K562 (cell line): ENCODE data around the gene SLC6A13. TPM values are rescaled to one million over a fixed set of nuclear protein-coding genes. Genes with fewer than 3 reads are reported as not detected.

ENCODE experiments used
- ATAC-seq: fragments of 200-7000 bp; cut with Tn5 transposase; 3 replicates; pipeline ENCODE4 v1.9.1; 2020; ENCODE audit warnings: moderate library complexity
- BruUV-seq: library from RNA; stranded (reverse); fragments of 400-500 nt; replicated peaks from 2 replicates; lab custom pipeline; 2021; lab: Mats Ljungman, UMichigan
- CTCF ChIA-PET: fragments of 300-600 bp; formaldehyde crosslinking; extraction: SDS; loops from one replicate; lab custom pipeline; 2021; ENCODE audit warnings: low intra/inter-chr PET ratio; lab: Yijun Ruan, JAX
- POLR2A ChIA-PET: fragments of 300-600, 350-650 bp; sonication (Branson Sonifier 250); formaldehyde crosslinking; extraction: SDS; loops from one replicate; lab custom pipeline; 2021; ENCODE audit warnings: antibody characterized with exemption, inconsistent platforms; lab: Yijun Ruan, JAX
- DNase-seq, 4 experiments: peaks; one replicate each; pipeline versions ENCODE4 v3.0.0 to v3.0.0-alpha.2; 2011 to 2018; ENCODE audit warnings: low spot score in 3 of 4, mixed read lengths in 3 of 4; ENCODE audit errors: extremely low read depth in 1 of 4
- FAIRE-seq: peaks from 2 replicates; lab custom pipeline; 2011; peaks lifted over from hg19 to GRCh38; lab: Jason Lieb, UNC
- H2AFZ ChIP-seq: 2 replicates; pipeline ENCODE4 v1.6.0; 2011; ENCODE audit warnings: low read depth, low read length, control low read depth, inconsistent platforms
- H3K27ac ChIP-seq: fragments of 200-600 bp; 3 replicates; pipeline ENCODE4 v1.8.0; 2011; ENCODE audit warnings: low read depth, mild to moderate bottlenecking, control low read depth, inconsistent platforms, low read length, moderate library complexity, mixed read lengths; ENCODE audit errors: extremely low read depth
- H3K27me3 ChIP-seq, 2 experiments: fragments of 300-600 bp in 1 of 2; 2 replicates in 1 of 2; 3 replicates in 1 of 2; pipeline versions ENCODE4 v1.6.0 to v1.8.0; 2011; ENCODE audit warnings: inconsistent platforms in 2 of 2, low read length in 2 of 2, mild to moderate bottlenecking in 1 of 2, mixed read lengths in 1 of 2, moderate library complexity in 1 of 2; ENCODE audit not compliant: control insufficient read depth in 2 of 2, insufficient read depth in 2 of 2
- H3K36me3 ChIP-seq: fragments of 300-600 bp; 3 replicates; pipeline ENCODE4 v1.8.0; 2011; ENCODE audit warnings: mild to moderate bottlenecking, low read length, inconsistent platforms; ENCODE audit not compliant: control insufficient read depth, insufficient read depth
- H3K4me1 ChIP-seq, 2 experiments: fragments of 200-600 bp in 1 of 2; replicated peaks in 1 of 2; 2 replicates in 1 of 2; 3 replicates in 1 of 2; pipeline versions ENCODE4 v1.5.1 to v1.8.0; 2011; ENCODE audit warnings: inconsistent platforms in 2 of 2, low read length in 2 of 2, mild to moderate bottlenecking in 1 of 2, mixed read lengths in 1 of 2, moderate library complexity in 1 of 2; ENCODE audit not compliant: control insufficient read depth in 2 of 2, insufficient read depth in 2 of 2
- H3K4me2 ChIP-seq: 2 replicates; pipeline ENCODE4 v1.6.1; 2011; ENCODE audit warnings: low read length, control low read depth, inconsistent platforms, mixed read lengths; ENCODE audit not compliant: insufficient read depth
- H3K4me3 ChIP-seq: fragments of 200-600 bp; sonication (generic), shearing (Covaris generic); 2 replicates; pipeline ENCODE4 v1.5.1; 2016; ENCODE audit warnings: control low read depth, inconsistent platforms
- H3K79me2 ChIP-seq: fragments of 200-600 bp; 3 replicates; pipeline ENCODE4 v1.8.0; 2011; ENCODE audit warnings: low read length, inconsistent platforms; ENCODE audit not compliant: control insufficient read depth, insufficient read depth
- H3K9ac ChIP-seq, 2 experiments: 2 replicates each; pipeline versions ENCODE4 v1.6.0 to v1.6.1; 2011; ENCODE audit warnings: low read depth in 2 of 2, low read length in 2 of 2, control low read depth in 1 of 2, inconsistent platforms in 1 of 2, mild to moderate bottlenecking in 1 of 2, mixed read lengths in 1 of 2; ENCODE audit not compliant: insufficient read depth in 1 of 2
- H3K9me1 ChIP-seq: one replicate; pipeline ENCODE4 v1.6.0; 2011; ENCODE audit warnings: inconsistent platforms, mild to moderate bottlenecking, low read length, moderate library complexity; ENCODE audit not compliant: control insufficient read depth, insufficient read depth
- H3K9me3 ChIP-seq: replicated peaks from 2 replicates; pipeline ENCODE4 v1.5.1; 2011; ENCODE audit warnings: low read depth, low read length, inconsistent platforms; ENCODE audit not compliant: control insufficient read depth, insufficient read depth
- H4K20me1 ChIP-seq: replicated peaks from 2 replicates; pipeline ENCODE4 v1.6.1; 2011; ENCODE audit warnings: low read length, inconsistent platforms, mixed read lengths; ENCODE audit not compliant: control insufficient read depth, insufficient read depth
- BRF1 ChIP-seq: IDR thresholded peaks from 3 replicates; pipeline ENCODE4 v1.6.1; 2011; ENCODE audit warnings: borderline replicate concordance, mild to moderate bottlenecking; ENCODE audit not compliant: insufficient read length; ENCODE audit errors: extremely low read depth
- DPF2 ChIP-seq: fragments of 450-650 bp; IDR thresholded peaks from 2 replicates; pipeline ENCODE4 v1.6.1; 2016
- MYBL2 ChIP-seq, 2 experiments: fragments of 450-650 bp in 1 of 2; sonication (generic) in 1 of 2; formaldehyde crosslinking in 1 of 2; IDR thresholded peaks; 2 replicates each; pipeline versions ENCODE4 v1.6.1 to v1.8.1; 2017 to 2022; ENCODE audit warnings: borderline replicate concordance in 1 of 2, inconsistent platforms in 1 of 2, low read depth in 1 of 2, mild to moderate bottlenecking in 1 of 2, missing genetic modification reagents in 1 of 2, moderate library complexity in 1 of 2
- NFRKB ChIP-seq: fragments of 450-650 bp; IDR thresholded peaks from 2 replicates; pipeline ENCODE4 v1.6.1; 2016; ENCODE audit warnings: low read depth
- PHB2 ChIP-seq: fragments of 450-650 bp; IDR thresholded peaks from 2 replicates; pipeline ENCODE4 v1.6.1; 2017; ENCODE audit warnings: low read depth
- POLR2A ChIP-seq: fragments of 450-650 bp; conservative IDR thresholded peaks from 2 replicates; pipeline ENCODE4 v1.6.1; 2016
- TRIM28 ChIP-seq: fragments of 450-650 bp; IDR thresholded peaks from 2 replicates; pipeline ENCODE4 v1.6.1; 2017
- ZBED1 ChIP-seq: IDR thresholded peaks from 2 replicates; pipeline ENCODE4 v1.6.1; 2014
- ZNF436 ChIP-seq: fragments of 250-450, 450-650 bp; sonication (Bioruptor Pico); formaldehyde crosslinking; IDR thresholded peaks from 2 replicates; pipeline ENCODE4 v1.7.0; 2020; ENCODE audit warnings: mild to moderate bottlenecking
- WGBS: fragments of 100-300 bp; shearing (Covaris generic); methylation state at CpG from one replicate; pipeline ENCODE4 v1.1.6; 2016; ENCODE audit warnings: low coverage, mixed read lengths; ENCODE audit not compliant: insufficient coverage; ENCODE audit errors: missing lambda C conversion rate; 5-methylcytosine and 5-hydroxymethylcytosine counted together
- in situ Hi-C: fragments of 300-500 bp; cut with MboI; formaldehyde crosslinking; loops from 4 replicates; pipeline ENCODE4 v1.15.0; 2018; ENCODE audit warnings: inconsistent platforms, mixed read lengths
- intact Hi-C: fragments of 100-400 bp; cut with micrococcal nuclease; formaldehyde crosslinking; loops from 2 replicates; pipeline ENCODE4 v1.14.2; 2022
- polyA plus RNA-seq, 8 experiments: library from polyadenylated mRNA; depleted of rRNA in 4 of 8; stranded (reverse) in 5 of 8; unstranded in 3 of 8; fragments of >200 nt; fragmentation: Nextera tagmentation in 2 of 8; fragmentation: Illumina TruSeq in 1 of 8; extraction: Ambion mirVana in 2 of 8; extraction: Trizol in 1 of 8; gene quantifications; 2 replicates each; pipeline versions ENCODE4 v1.2.1 to v1.2.3, GENCODE V29; 2011 to 2014; ENCODE audit warnings: inconsistent platforms in 1 of 8, missing spikeins in 1 of 8
- total RNA-seq, 7 experiments: library from RNA; depleted of rRNA in 6 of 7; stranded (reverse); fragments of >200 nt in 6 of 7; fragmentation: Illumina TruSeq in 2 of 7; extraction: Trizol in 2 of 7; gene quantifications; 2 replicates each; pipeline versions ENCODE4 v1.2.1 to v1.2.3, GENCODE V29; 2011 to 2021; ENCODE audit warnings: low replicate concordance in 1 of 7
- TF ChIP-seq, protein P1 (sequence below): IDR thresholded peaks from 2 replicates; pipeline ENCODE4 v1.6.1; 2011; ENCODE audit warnings: borderline replicate concordance, low read depth, mild to moderate bottlenecking, moderate library complexity, low read length; ENCODE audit not compliant: insufficient read depth, poor library complexity, severe bottlenecking
- TF ChIP-seq, protein P2 (sequence below): fragments of 150-350 bp; conservative IDR thresholded peaks from 2 replicates; pipeline ENCODE4 v1.6.1; 2014; ENCODE audit warnings: low read length
- TF ChIP-seq, protein P3 (sequence below): fragments of 450-650 bp; IDR thresholded peaks from 2 replicates; pipeline ENCODE4 v1.6.1; 2016; ENCODE audit warnings: antibody characterized with exemption
- TF ChIP-seq, protein P4 (sequence below): sonication (generic); formaldehyde crosslinking; IDR thresholded peaks from 2 replicates; pipeline ENCODE4 v1.8.0; 2022; ENCODE audit warnings: missing genetic modification reagents, mild to moderate bottlenecking, borderline replicate concordance

The SLC6A13 gene
- total and polyA plus RNA-seq, 9 of the 15 experiments (the other 6 are each of a cell fraction or from before 2014, with no cell fraction given): 0.06 to 0.33 (median 0.22) TPM; not detected in 4

DNA sequence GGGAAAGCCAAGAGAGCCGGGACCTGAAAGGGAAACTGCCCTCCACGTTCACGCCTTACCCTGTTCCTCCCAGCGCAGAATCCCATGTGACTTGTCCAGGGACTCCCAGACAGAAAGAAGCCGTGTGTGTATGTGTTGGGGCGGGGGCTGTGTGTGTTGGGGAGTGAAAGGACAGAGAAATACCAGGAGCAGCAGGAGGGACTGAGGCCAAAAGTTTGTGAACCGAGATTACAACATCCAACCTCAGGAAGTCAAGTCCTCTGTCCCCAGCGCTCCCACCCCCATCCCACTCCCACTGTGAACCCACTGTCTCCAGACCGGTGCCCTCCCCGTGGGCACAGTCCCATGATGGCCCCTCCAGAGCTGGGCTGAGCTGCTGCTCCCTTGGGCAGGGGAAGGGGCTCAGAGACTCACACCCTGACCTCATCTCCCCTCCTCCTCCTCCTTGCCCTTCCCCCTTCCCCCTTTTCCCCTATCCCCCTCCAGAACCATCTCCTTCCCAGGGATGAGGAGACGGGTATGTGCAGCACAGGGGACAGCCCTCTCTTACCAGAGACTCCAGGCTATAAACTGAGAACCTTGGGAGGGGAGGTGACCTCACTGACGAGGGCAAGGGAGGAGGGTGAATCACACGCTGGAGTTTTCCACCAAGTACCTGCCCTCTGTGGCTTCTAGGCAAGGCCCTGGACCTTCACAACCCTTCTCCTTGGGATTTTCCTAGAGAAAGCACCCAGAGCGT lies 48.5 kb downstream of the SLC6A13 start, which contains the start of gene SLC6A12 (continued):
- TF ChIP-seq, protein P1, sequence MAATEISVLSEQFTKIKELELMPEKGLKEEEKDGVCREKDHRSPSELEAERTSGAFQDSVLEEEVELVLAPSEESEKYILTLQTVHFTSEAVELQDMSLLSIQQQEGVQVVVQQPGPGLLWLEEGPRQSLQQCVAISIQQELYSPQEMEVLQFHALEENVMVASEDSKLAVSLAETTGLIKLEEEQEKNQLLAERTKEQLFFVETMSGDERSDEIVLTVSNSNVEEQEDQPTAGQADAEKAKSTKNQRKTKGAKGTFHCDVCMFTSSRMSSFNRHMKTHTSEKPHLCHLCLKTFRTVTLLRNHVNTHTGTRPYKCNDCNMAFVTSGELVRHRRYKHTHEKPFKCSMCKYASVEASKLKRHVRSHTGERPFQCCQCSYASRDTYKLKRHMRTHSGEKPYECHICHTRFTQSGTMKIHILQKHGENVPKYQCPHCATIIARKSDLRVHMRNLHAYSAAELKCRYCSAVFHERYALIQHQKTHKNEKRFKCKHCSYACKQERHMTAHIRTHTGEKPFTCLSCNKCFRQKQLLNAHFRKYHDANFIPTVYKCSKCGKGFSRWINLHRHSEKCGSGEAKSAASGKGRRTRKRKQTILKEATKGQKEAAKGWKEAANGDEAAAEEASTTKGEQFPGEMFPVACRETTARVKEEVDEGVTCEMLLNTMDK: no peak
- TF ChIP-seq BRF1: no peak
- TF ChIP-seq NFRKB: no peak
- TF ChIP-seq, all 486 proteins: peak for 0

DNA sequence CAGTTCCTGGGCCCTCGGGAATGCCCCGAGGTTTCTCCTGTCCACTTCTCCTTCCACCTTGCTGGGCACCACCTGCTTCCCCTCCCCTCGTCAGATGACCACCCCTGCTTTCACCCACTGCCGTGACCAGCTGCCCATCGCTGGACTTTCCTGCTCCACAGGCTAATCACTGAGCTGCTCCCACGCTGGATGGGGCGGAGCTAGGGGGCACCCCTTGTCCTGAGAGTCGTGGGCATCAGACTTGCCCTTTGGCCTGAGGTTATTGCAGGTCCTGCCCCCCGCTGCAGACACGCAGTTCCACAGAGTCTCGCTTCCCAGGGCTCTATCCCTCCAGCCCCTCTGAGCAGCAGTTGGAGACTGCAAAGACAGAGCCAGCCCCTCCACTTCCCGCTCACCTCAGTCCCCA lies 49.1 kb downstream of the SLC6A13 start:
- Histone ChIP-seq H3K27me3 (peaks cover 26 to 67% of the 10 kb centered on the region in 2 experiments), H3K9me3 (no peaks in the 10 kb centered on the region), H3K4me3 (no peak overlapping the region), H3K79me2 (no peaks in the 10 kb centered on the region), H3K9me1 (no peaks in the 10 kb centered on the region), H3K4me1 (no peaks in the 10 kb centered on the region; a peak in 1 of 5 replicates), H3K9ac (no peak overlapping the region), H4K20me1 (no peaks in the 10 kb centered on the region), H3K4me2 (no peak overlapping the region), H3K36me3 (no peaks in the 10 kb centered on the region), H3K27ac (no peak overlapping the region), H2AFZ (no peak overlapping the region)
- ATAC-seq (no peak), DNase-seq (no peak), FAIRE-seq (no peak)
- no TSS peak for BruUV-seq
- CTCF ChIA-PET: no interaction called here
- intact Hi-C loops (no loop called here), in situ Hi-C loops (no loop called here)
- POLR2A ChIA-PET: no interaction called here
- WGBS: 3% methylated on average over 9 of the region's 12 CpGs
- TF ChIP-seq, protein P2, sequence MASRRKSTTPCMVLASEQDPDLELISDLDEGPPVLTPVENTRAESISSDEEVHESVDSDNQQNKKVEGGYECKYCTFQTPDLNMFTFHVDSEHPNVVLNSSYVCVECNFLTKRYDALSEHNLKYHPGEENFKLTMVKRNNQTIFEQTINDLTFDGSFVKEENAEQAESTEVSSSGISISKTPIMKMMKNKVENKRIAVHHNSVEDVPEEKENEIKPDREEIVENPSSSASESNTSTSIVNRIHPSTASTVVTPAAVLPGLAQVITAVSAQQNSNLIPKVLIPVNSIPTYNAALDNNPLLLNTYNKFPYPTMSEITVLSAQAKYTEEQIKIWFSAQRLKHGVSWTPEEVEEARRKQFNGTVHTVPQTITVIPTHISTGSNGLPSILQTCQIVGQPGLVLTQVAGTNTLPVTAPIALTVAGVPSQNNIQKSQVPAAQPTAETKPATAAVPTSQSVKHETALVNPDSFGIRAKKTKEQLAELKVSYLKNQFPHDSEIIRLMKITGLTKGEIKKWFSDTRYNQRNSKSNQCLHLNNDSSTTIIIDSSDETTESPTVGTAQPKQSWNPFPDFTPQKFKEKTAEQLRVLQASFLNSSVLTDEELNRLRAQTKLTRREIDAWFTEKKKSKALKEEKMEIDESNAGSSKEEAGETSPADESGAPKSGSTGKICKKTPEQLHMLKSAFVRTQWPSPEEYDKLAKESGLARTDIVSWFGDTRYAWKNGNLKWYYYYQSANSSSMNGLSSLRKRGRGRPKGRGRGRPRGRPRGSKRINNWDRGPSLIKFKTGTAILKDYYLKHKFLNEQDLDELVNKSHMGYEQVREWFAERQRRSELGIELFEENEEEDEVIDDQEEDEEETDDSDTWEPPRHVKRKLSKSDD: no peak
- TF ChIP-seq DPF2: no peak
- TF ChIP-seq, protein P3, sequence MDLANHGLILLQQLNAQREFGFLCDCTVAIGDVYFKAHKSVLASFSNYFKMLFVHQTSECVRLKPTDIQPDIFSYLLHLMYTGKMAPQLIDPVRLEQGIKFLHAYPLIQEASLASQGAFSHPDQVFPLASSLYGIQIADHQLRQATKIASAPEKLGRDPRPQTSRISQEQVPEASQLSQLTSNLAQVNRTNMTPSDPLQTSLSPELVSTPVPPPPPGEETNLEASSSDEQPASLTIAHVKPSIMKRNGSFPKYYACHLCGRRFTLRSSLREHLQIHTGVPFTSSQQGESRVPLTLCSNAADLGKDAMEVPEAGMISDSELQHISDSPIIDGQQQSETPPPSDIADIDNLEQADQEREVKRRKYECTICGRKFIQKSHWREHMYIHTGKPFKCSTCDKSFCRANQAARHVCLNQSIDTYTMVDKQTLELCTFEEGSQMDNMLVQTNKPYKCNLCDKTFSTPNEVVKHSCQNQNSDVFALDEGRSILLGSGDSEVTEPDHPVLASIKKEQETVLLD: no peak
- TF ChIP-seq, protein P4, sequence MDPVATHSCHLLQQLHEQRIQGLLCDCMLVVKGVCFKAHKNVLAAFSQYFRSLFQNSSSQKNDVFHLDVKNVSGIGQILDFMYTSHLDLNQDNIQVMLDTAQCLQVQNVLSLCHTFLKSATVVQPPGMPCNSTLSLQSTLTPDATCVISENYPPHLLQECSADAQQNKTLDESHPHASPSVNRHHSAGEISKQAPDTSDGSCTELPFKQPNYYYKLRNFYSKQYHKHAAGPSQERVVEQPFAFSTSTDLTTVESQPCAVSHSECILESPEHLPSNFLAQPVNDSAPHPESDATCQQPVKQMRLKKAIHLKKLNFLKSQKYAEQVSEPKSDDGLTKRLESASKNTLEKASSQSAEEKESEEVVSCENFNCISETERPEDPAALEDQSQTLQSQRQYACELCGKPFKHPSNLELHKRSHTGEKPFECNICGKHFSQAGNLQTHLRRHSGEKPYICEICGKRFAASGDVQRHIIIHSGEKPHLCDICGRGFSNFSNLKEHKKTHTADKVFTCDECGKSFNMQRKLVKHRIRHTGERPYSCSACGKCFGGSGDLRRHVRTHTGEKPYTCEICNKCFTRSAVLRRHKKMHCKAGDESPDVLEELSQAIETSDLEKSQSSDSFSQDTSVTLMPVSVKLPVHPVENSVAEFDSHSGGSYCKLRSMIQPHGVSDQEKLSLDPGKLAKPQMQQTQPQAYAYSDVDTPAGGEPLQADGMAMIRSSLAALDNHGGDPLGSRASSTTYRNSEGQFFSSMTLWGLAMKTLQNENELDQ (CRISPR knock-in tag): no peak
- TF ChIP-seq TRIM28: no peak
- TF ChIP-seq POLR2A: no peak
- TF ChIP-seq PHB2: no peak
- TF ChIP-seq MYBL2 (IDR thresholded peaks at IDR 0.05; ENCODE audit: low read depth): no peak
- TF ChIP-seq MYBL2 (CRISPR knock-in tag; IDR thresholded peaks at IDR 0.05; ENCODE audit: borderline replicate concordance): no peak
- TF ChIP-seq ZNF436: no peak
- TF ChIP-seq ZBED1: no peak
